Mammary epithelial cell (primary cell): ENCODE data around the gene IDH3G.

Source experiments
- CTCF ChIP-seq, 2 donors: IDR thresholded peaks in 1 of 2; conservative IDR thresholded peaks in 1 of 2; 2 replicates each; pipeline ENCODE4 v1.5.1; 2011 to 2012; ENCODE audit warnings: inconsistent platforms in 2 of 2, low read length in 2 of 2, mild to moderate bottlenecking in 2 of 2, control low read depth in 1 of 2, low read depth in 1 of 2; ENCODE audit not compliant: insufficient read depth in 1 of 2; ENCODE audit errors: extremely low read depth in 1 of 2
- EZH2 ChIP-seq: IDR thresholded peaks from 2 replicates; pipeline ENCODE4 v1.6.1; 2012; ENCODE audit warnings: low read length, inconsistent platforms, borderline replicate concordance

GRCh38 chrX:153763989-153764755 lies 30.0 kb downstream of the IDH3G start, which contains the start of gene PLXNB3:
- TF ChIP-seq CTCF (conservative IDR thresholded peaks at IDR 0.05 in 1 of 2, IDR thresholded peaks at IDR 0.05 in 1 of 2; ENCODE audit: extremely low read depth in 1 of 2, insufficient read depth in 1 of 2, low read depth in 1 of 2, low read length in 2 of 2) (peak; percentile 72 to 86), EZH2 (no peak)
